ENCODE results near the gene HADHA. TPM values are rescaled to one million over a fixed set of nuclear protein-coding genes. Genes with fewer than 3 reads are reported as not detected.

HADHA gene
- total and polyA plus RNA-seq, 2 donors (not counting 1 experiment from before 2014, with no cell fraction given): 155 to 162 TPM

DNA sequence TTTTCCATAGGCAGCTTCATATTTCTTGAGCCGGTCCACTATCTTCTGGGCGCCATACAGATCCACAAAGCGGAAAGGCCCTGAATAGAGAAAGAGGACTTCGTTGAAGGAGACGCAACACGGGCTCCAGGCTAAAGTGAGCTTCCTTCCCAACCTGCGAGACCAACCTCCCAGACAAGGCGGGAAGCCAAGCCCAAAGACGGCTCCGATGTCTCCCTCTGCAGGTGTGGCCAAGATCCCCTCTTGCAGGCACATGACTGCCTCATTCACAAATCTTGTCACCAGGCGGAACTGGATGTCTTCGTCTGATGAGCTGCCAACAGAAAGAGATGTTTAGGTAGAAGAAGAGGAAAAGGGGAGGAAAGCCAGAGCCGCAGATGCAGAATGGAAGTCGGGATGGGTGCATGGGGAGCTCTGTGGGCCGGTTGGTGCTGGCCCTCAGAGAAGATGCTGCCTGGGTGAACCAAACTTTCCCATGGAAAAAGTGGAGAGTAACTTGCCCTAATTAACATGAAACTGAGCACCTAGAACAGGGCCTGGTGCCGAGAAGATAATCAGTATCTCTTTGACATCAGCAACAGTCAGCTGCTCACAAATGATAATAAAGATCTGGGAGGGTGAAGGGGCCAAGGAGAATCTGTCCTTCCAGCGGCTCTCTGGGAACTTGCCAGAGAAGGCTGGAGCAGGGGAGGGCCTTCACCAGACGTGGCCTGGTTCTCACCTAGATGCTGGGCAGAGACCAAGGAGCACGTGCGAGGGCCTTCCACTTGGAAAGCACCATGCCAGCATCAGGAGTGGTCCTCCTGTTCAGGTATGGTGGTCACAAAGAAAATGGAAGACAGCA, 52.9 kb downstream of the HADHA start:
- DNase-seq (ENCODE audit: low read depth in 2 of 2): no peak
- no peak overlapping the region for H3K9ac ChIP-seq (ENCODE audit: insufficient read depth, low read length)
- H3K27ac ChIP-seq (ENCODE audit: insufficient read depth, low read length): no peak overlapping the region
- H2AFZ ChIP-seq (ENCODE audit: low read length): no peak overlapping the region
- no peaks in the 10 kb centered on the region for H3K9me3 ChIP-seq (ENCODE audit: control insufficient read depth, insufficient read depth, low read depth, low read length)
- no peaks in the 10 kb centered on the region for H3K4me1 ChIP-seq (ENCODE audit: control insufficient read depth, extremely low read depth, insufficient read depth, low read length)
- H3K36me3 ChIP-seq (ENCODE audit: control insufficient read depth, insufficient read depth, low read length): peaks cover 19% of the 10 kb centered on the region
- TF ChIP-seq, protein P1, sequence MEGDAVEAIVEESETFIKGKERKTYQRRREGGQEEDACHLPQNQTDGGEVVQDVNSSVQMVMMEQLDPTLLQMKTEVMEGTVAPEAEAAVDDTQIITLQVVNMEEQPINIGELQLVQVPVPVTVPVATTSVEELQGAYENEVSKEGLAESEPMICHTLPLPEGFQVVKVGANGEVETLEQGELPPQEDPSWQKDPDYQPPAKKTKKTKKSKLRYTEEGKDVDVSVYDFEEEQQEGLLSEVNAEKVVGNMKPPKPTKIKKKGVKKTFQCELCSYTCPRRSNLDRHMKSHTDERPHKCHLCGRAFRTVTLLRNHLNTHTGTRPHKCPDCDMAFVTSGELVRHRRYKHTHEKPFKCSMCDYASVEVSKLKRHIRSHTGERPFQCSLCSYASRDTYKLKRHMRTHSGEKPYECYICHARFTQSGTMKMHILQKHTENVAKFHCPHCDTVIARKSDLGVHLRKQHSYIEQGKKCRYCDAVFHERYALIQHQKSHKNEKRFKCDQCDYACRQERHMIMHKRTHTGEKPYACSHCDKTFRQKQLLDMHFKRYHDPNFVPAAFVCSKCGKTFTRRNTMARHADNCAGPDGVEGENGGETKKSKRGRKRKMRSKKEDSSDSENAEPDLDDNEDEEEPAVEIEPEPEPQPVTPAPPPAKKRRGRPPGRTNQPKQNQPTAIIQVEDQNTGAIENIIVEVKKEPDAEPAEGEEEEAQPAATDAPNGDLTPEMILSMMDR (conservative IDR thresholded peaks at IDR 0.05 in 1 of 2, IDR thresholded peaks at IDR 0.05 in 1 of 2; ENCODE audit: low read depth in 1 of 2, low read length in 2 of 2): no peak
- TF ChIP-seq EZH2 (IDR thresholded peaks at IDR 0.05; ENCODE audit: low read length, missing control alignments): no peak
- H3K4me3 ChIP-seq (replicated peaks in 1 of 4; ENCODE audit: control extremely low read depth in 1 of 4, insufficient read depth in 1 of 4, low read depth in 3 of 4, low read length in 4 of 4): no peak overlapping the region
- no peaks in the 10 kb centered on the region for H4K20me1 ChIP-seq (ENCODE audit: control insufficient read depth, extremely low read depth, insufficient read depth, low read length)
- H3K27me3 ChIP-seq (ENCODE audit: control insufficient read depth, insufficient read depth, low read length): no peaks in the 10 kb centered on the region
- no peaks in the 10 kb centered on the region for H3K79me2 ChIP-seq (ENCODE audit: control insufficient read depth, insufficient read depth, low read length)
- H3K4me2 ChIP-seq (ENCODE audit: extremely low read depth, insufficient read depth, low read length): no peak overlapping the region

DNA sequence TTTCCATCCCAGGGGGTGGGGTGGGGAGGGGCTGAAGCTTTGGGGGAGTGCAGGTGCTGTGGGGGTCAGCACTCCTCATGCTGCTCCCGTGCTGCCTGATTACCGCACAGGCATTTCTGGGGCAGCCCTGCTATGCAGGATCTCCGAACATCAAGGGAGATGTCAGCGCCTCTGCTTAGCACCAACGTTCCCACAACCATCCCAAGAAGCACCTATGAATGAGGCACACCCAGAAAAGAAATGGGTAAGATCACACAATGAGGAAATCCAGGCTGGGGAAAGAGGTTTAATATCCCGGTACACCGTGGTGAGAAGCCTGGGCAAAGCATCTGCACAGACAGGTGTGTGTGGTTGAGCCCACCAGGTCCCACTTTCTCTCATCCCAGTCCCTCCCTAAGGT, 54.1 kb downstream of the HADHA start:
- Histone ChIP-seq H3K9me3 (ENCODE audit: control insufficient read depth, insufficient read depth, low read depth, low read length) (no peaks in the 10 kb centered on the region), H2AFZ (ENCODE audit: low read length) (no peak overlapping the region), H3K27ac (ENCODE audit: insufficient read depth, low read length) (no peak overlapping the region), H3K36me3 (ENCODE audit: control insufficient read depth, insufficient read depth, low read length) (peaks cover 13% of the 10 kb centered on the region), H4K20me1 (ENCODE audit: control insufficient read depth, extremely low read depth, insufficient read depth, low read length) (no peaks in the 10 kb centered on the region), H3K79me2 (ENCODE audit: control insufficient read depth, insufficient read depth, low read length) (no peaks in the 10 kb centered on the region), H3K4me1 (ENCODE audit: control insufficient read depth, extremely low read depth, insufficient read depth, low read length) (no peaks in the 10 kb centered on the region), H3K4me3 (replicated peaks in 1 of 4; ENCODE audit: control extremely low read depth in 1 of 4, insufficient read depth in 1 of 4, low read depth in 3 of 4, low read length in 4 of 4) (no peak overlapping the region), H3K27me3 (ENCODE audit: control insufficient read depth, insufficient read depth, low read length) (no peaks in the 10 kb centered on the region), H3K9ac (ENCODE audit: insufficient read depth, low read length) (no peak overlapping the region), H3K4me2 (ENCODE audit: extremely low read depth, insufficient read depth, low read length) (no peak overlapping the region)
- no peak for DNase-seq (ENCODE audit: low read depth in 2 of 2)
- TF ChIP-seq, protein P1 (conservative IDR thresholded peaks at IDR 0.05 in 1 of 2, IDR thresholded peaks at IDR 0.05 in 1 of 2; ENCODE audit: low read depth in 1 of 2, low read length in 2 of 2): no peak
- TF ChIP-seq EZH2 (IDR thresholded peaks at IDR 0.05; ENCODE audit: low read length, missing control alignments): no peak

DNA sequence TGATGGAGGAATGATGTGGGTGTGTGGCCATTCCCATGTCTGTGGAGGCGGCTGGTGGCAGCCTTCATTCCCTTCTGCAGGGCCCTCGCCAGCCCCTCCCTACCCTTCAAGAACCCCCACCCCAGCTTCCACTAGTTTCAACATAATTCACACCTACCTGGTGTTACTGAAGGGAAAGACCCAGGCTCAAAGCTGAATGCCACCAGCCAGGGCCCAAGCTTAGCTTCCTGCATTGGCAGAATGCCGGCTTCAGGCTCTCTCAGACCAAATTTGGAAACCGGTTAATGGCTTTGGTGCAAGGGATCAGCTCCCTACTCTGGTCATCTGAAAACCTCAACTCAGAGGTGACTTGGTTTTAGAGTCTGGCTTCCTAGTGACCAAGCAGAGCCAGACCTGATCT, 54.7 kb downstream of the HADHA start:
- H4K20me1 ChIP-seq (ENCODE audit: control insufficient read depth, extremely low read depth, insufficient read depth, low read length): no peaks in the 10 kb centered on the region
- H3K27me3 ChIP-seq (ENCODE audit: control insufficient read depth, insufficient read depth, low read length): no peaks in the 10 kb centered on the region
- H3K4me1 ChIP-seq (ENCODE audit: control insufficient read depth, extremely low read depth, insufficient read depth, low read length): no peaks in the 10 kb centered on the region
- no peak overlapping the region for H3K27ac ChIP-seq (ENCODE audit: insufficient read depth, low read length)
- H3K79me2 ChIP-seq (ENCODE audit: control insufficient read depth, insufficient read depth, low read length): no peaks in the 10 kb centered on the region
- H3K4me2 ChIP-seq (ENCODE audit: extremely low read depth, insufficient read depth, low read length): no peak overlapping the region
- H2AFZ ChIP-seq (ENCODE audit: low read length): no peak overlapping the region
- H3K4me3 ChIP-seq (replicated peaks in 1 of 4; ENCODE audit: control extremely low read depth in 1 of 4, insufficient read depth in 1 of 4, low read depth in 3 of 4, low read length in 4 of 4): no peak overlapping the region
- H3K9ac ChIP-seq (ENCODE audit: insufficient read depth, low read length): no peak overlapping the region
- H3K9me3 ChIP-seq (ENCODE audit: control insufficient read depth, insufficient read depth, low read depth, low read length): no peaks in the 10 kb centered on the region
- H3K36me3 ChIP-seq (ENCODE audit: control insufficient read depth, insufficient read depth, low read length): peaks cover 10% of the 10 kb centered on the region
- no peak for DNase-seq (ENCODE audit: low read depth in 2 of 2)
- TF ChIP-seq, protein P1 (conservative IDR thresholded peaks at IDR 0.05 in 1 of 2, IDR thresholded peaks at IDR 0.05 in 1 of 2; ENCODE audit: low read depth in 1 of 2, low read length in 2 of 2): no peak
- TF ChIP-seq EZH2 (IDR thresholded peaks at IDR 0.05; ENCODE audit: low read length, missing control alignments): no peak
